Right lobe of liver (tissue), 4 donors: ENCODE results near the gene PDE4B.

Experiments
- CTCF ChIP-seq, 4 donors: fragments of 200-600 bp in 3 of 4; fragments of 450-650 bp in 1 of 4; IDR thresholded peaks; one replicate each; pipeline versions ENCODE4 v1.5.1 to v1.8.0; 2016 to 2022; ENCODE audit warnings: antibody characterized with exemption in 4 of 4, mild to moderate bottlenecking in 2 of 4
- POLR2A ChIP-seq: fragments of 450-650 bp; IDR thresholded peaks from one replicate; pipeline ENCODE4 v1.6.1; 2017; ENCODE audit warnings: antibody characterized with exemption, mild to moderate bottlenecking
- donor health status: DM: no; HTN: no; CAD: no.
- donor health status: DM: no; HTN: no; CAD: no.
- donor health status: DM: no; HTN: yes; CAD: no.

- TF ChIP-seq CTCF (IDR thresholded peaks at IDR 0.05) (no peak), POLR2A (no peak)
Observed at GRCh38 chr1:65799601-65800000, 6.9 kb downstream of the PDE4B start.
